ENCODE data around the gene CD79A.

GRCh38 chr19:41905273-41906002, 28.4 kb downstream of the CD79A start:
- TF ChIP-seq CTCF (conservative IDR thresholded peaks at IDR 0.05), result no peak
- no peak for TF ChIP-seq EZH2 (IDR thresholded peaks at IDR 0.05; ENCODE audit: low read depth)

All from PC-9 (cell line).